Motor neuron (in vitro differentiated cells): ENCODE results near the gene FIBP. TPM values are rescaled to one million over a fixed set of nuclear protein-coding genes. Genes with fewer than 3 reads are reported as not detected.

Experiments used
- ATAC-seq, 8 experiments: fragments of 200-7000 bp; cut with Tn5 transposase; replicated peaks in 6 of 8; 2 replicates each; pipeline ENCODE4 v1.8.0; 2021; ENCODE audit warnings: mild to moderate bottlenecking in 8 of 8, moderate library complexity in 8 of 8
- H3K27ac ChIP-seq, 2 donors: fragments of 250-450 bp; sonication (Bioruptor Pico); 2 replicates each; pipeline ENCODE4 v1.9.0; 2021; ENCODE audit warnings: antibody characterized with exemption in 2 of 2, mild to moderate bottlenecking in 2 of 2, moderate library complexity in 1 of 2
- H3K4me1 ChIP-seq, 2 donors: fragments of 250-450 bp; sonication (Bioruptor Pico); replicated peaks in 1 of 2; 2 replicates each; pipeline ENCODE4 v1.6.1; 2021; ENCODE audit warnings: antibody characterized with exemption in 2 of 2, mild to moderate bottlenecking in 2 of 2, moderate library complexity in 1 of 2
- H3K4me3 ChIP-seq, 5 donors: fragments of 250-450 bp; sonication (Bioruptor Pico); 2 replicates each; pipeline ENCODE4 v1.9.0; 2021; ENCODE audit warnings: antibody characterized with exemption in 5 of 5, mild to moderate bottlenecking in 5 of 5, moderate library complexity in 4 of 5
- WGBS, 10 experiments: fragments of 450-650 bp; shearing (Covaris generic); methylation state at CpG; one replicate each; pipeline ENCODE4 v1.0.0; 2022; 5-methylcytosine and 5-hydroxymethylcytosine counted together
- in situ Hi-C, 9 experiments: fragments of 400-800 bp; cut with MboI; loops; one replicate each; pipeline ENCODE4 v1.15.0; 2021; ENCODE audit warnings: low sequenced_read_pairs in 9 of 9, low pct_unique_long_range_greater_than_20kb in 2 of 9; ENCODE audit not compliant: unreplicated experiment in 9 of 9
- total RNA-seq, 8 experiments: library from RNA; unstranded; fragments of 300-600 nt; gene quantifications; 2 replicates each; pipeline versions ENCODE4 v1.2.3 to v1.2.4, GENCODE V29; 2022

Gene FIBP
- total RNA-seq, 8 experiments from 2014 or later: 63.4 to 99.1 (median 84.6) TPM

DNA sequence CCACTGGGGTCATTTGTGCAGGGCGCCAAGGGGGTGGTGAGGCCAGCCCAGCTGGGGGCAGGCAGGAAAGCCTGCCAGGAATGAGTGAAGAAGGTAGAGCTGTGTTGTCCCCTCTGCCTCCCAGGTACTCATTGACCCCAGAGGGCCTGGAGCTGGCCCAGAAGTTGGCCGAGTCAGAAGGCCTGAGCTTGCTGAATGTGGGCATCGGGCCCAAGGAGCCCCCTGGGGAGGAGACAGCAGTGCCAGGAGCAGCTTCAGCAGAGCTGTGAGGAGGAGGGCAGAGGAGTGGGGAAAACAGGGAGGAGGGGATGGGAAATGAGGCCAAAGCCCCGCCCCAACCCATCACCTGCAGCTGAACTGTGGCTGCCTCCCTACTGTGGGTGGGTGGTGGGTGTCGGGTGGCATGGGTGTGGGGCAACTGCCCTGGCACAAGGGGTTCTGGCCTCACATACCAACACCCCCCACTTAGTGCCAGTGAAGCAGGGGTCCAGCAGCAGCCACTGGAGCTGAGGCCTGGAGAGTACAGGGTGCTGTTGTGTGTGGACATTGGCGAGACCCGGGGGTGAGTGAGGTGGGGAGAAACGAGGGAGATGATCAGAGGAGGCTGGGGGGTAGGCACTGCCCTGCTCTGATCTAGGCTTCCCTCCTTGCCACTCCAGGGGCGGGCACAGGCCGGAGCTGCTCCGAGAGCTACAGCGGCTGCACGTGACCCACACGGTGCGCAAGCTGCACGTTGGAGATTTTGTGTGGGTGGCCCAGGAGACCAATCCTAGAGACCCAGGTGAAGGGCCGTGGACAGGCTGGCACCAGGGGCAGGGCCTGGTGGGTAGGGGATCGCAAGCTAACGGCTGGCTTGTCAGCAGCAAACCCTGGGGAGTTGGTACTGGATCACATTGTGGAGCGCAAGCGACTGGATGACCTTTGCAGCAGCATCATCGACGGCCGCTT lies 25.1 kb downstream of the FIBP start:
- WGBS, 10 experiments: 96 to 100% (median 100%) methylated on average over 1 to 4 of the region's 24 CpGs; no CpG with 5 or more reads in 6 of the 10 experiments

DNA sequence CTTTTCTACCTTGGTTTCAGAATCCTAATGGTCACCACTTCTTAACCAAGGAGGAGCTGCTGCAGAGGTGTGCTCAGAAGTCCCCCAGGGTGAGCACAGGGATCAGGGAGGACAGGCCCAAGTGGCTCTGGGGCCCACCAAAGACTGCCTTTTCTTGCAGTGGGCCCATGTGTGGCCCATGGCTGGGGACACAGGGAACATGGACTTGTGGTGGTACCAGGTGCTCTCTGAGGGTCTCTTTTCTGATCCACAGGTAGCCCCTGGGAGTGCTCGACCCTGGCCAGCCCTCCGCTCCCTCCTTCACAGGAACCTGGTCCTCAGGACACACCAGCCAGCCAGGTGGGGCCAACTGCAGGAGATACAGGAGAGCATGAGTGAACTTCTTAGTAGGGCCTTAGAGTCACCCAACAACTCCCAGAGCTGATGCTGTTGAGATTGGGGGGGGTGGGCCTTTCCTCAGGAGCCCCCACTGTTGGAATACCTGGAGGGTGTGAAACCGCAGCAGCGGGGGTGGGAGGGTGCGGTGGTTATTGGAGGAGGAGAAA lies 26.0 kb downstream of the FIBP start:
- Histone ChIP-seq H3K4me1 (peaks cover 6 to 8% of the 10 kb centered on the region in 2 donors), H3K4me3 (no peak overlapping the region), H3K27ac (no peak overlapping the region)
- no peak for ATAC-seq
- WGBS, 10 experiments: 100% methylated on average over 1 to 3 of the region's 5 CpGs; no CpG with 5 or more reads in 8 of the 10 experiments
- in situ Hi-C loops: no loop called here

More for the DNA sequence above, 25.1 kb downstream of the FIBP start:
- no peak overlapping the region for H3K27ac ChIP-seq
- peaks cover 6 to 8% of the 10 kb centered on the region in 2 donors for H3K4me1 ChIP-seq
- H3K4me3 ChIP-seq: no peak overlapping the region
- no peak for ATAC-seq
- in situ Hi-C loops: no loop called here

DNA sequence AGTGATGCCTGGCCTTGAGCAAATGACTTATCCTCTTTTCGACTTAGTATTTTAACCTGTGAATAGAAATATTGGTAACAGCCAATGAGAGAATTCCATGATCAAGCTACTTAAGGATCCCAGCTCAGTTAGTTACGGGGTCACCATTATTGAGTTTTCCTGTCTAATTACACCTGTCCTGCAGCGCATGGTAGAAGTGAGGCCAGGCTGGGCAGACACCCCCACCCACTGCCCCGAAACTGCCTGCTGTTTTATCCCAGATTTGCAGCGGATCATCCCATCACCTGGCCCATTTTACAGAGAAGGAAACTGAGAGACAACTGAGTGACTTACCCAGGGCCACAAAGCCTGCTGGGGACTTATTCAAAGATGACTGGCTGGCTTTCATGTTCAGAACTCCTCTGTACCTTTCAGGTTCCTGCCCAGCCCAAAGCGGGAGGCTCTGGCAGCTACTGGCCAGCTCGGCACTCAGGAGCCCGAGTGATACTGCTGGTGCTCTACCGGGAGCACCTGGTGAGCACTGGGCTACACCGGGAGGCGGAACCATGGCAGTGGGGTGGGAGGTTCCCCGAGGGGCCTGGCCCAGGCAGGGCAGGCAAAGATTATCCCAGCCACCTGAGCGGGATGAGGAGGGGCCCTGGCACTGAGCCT lies 26.6 kb downstream of the FIBP start:
- H3K4me1 ChIP-seq: peaks cover 6% of the 10 kb centered on the region in 2 donors
- H3K4me3 ChIP-seq: peak overlapping the region; percentile 76 to 94 (median 88)
- ATAC-seq: no peak
- no peak overlapping the region for H3K27ac ChIP-seq
- WGBS, 10 experiments: 17 to 95% (median 79%) methylated on average over 1 to 12 of the region's 13 CpGs; no CpG with 5 or more reads in 4 of the 10 experiments
- in situ Hi-C loops: no loop called here

DNA sequence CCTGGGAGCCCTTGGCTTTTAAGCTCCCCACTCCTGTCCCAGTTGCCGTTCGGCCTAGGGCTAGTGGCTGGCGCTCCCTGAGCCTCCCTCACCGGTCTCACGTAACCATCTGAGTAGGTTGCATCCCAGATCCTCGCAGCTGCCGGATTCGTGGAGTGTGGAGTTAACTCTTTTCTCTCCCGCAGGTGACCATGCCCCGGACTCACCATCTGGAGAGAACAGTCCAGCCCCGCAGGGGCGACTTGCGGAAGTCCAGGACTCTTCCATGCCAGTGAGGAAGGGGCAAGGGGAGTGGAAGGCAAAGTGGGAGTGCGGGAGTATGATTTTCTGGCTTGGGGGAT lies 27.1 kb downstream of the FIBP start:
- in situ Hi-C loops: no loop called here
- no peak for ATAC-seq
- Histone ChIP-seq H3K27ac (peak overlapping the region; percentile 98), H3K4me1 (peaks cover 6 to 10% of the 10 kb centered on the region in 2 donors), H3K4me3 (peak overlapping the region; percentile 76 to 94 (median 88))
- WGBS, 10 experiments: 0 to 4% (median 0%) methylated on average over 2 to 8 of the region's 14 CpGs; no CpG with 5 or more reads in 5 of the 10 experiments

DNA sequence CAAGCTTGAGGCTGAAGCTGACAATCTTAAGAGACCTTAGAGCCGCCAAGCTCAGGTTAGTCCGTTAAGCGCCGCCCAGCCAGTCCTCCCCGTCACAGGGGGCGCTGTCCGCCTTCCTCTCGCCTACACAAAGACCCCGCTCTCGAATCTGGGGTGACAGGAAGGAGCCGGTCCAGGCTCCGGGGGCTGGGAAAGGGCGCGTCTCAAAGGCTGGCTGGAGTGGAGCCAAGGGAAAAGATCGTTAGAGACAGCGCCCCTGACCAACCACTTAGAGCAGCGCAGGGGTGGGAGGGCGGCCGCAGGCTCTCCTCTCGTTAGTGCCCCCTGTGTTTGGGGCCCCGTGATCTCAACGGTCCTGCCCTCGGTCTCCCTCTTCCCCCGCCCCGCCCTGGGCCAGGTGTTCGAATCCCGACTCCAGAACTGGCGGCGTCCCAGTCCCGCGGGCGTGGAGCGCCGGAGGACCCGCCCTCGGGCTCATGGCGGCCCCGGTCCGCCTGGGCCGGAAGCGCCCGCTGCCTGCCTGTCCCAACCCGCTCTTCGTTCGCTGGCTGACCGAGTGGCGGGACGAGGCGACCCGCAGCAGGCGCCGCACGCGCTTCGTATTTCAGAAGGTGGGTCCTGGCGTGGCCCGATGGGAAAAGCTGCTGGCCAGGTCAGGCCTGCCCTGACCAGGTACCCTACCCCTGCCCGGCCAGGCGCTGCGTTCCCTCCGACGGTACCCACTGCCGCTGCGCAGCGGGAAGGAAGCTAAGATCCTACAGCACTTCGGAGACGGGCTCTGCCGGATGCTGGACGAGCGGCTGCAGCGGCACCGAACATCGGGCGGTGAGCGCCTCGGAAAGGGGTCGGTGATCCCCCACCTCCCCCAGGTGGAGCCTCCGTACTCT lies 27.8 kb downstream of the FIBP start, which contains the start of gene MUS81:
MUS81 (plus strand) TSS at position 156 of the 887 bp plus-strand sequence; CDS start at position 477, 321 bp downstream.
- H3K4me1 ChIP-seq: peaks cover 6 to 12% of the 10 kb centered on the region in 2 donors
- peak; percentile 18 to 46 (median 30) for ATAC-seq
- WGBS, 10 experiments: 0 to 5% (median 0%) methylated on average over 5 to 30 of the region's 78 CpGs; no CpG with 5 or more reads in 2 of the 10 experiments

DNA sequence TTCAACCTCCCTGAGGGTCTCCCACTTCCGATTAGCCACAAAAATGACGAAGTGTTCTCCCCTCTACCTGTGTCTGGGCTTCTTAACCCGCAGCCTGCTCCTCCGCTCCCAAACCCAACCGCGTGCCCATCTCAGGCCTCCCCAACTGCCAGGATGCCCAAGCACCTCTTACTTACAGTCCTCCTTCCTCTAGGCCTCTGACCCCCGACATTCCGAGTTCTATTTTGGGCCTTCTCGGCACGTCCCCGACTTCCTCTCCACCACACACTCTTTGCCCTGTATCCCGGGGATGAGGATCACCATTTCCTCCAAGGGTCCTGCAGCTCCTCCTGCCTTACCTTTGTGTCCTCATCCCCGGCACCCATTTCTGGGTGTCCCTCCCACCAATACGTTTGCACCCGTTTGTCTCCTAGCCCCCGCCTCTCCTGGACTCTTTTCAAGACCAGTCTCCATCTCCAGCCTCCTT lies 28.4 kb downstream of the FIBP start:
- peak in 6 of 8 experiments; percentile 0 to 1 (median 0) for ATAC-seq
- H3K4me1 ChIP-seq: peaks cover 6 to 12% of the 10 kb centered on the region in 2 donors
- in situ Hi-C loops: no loop called here

More for the DNA sequence above, 27.8 kb downstream of the FIBP start, which contains the start of gene MUS81:
- Histone ChIP-seq H3K27ac (peak within 1 kb of the TSS; percentile 98), H3K4me3 (peak within 1 kb of the TSS; percentile 76 to 94 (median 88))
- in situ Hi-C loops: no loop called here

DNA sequence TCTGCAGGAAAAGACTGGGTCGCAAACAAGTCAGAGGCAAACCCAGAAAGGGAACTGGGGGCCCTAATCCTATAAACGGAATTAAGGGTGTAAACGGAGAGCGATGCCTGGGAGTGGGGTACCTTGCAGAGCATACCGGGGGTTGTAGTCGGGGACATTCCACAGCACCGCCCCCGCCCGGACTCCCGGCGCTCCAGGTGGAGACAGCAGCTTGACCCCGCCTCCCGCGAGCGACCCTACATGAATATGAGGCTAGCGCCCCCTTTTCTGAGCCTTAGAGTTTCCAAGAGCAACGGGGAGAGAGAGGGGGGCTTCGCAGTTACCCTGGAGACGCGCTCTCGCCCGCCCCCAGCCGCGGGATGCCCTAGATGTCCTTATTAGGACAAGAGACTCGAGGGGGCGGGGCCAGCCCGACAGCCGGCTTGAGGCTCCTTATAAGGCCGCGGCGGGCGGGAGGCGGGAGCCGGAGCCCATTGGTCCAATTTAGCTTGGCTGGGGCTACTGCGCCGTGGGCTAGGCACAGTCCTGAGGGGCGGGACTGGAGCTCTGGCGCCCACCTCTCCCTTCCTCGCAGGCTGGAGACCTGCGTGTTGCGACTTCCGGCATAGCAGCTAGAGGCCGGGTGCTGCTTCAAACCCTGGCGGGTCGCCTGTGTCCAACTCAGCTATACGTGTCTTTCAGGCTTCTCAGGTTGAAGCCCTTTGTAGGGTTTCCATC lies 29.0 kb downstream of the FIBP start:
- Histone ChIP-seq H3K4me3 (peak overlapping the region; percentile 76 to 94 (median 88)), H3K4me1 (peaks cover 6 to 12% of the 10 kb centered on the region in 2 donors), H3K27ac (peak overlapping the region; percentile 98)
- in situ Hi-C loops: no loop called here
- 0% methylated on average over 1 to 13 of the region's 46 CpGs; no CpG with 5 or more reads in 3 of the 10 experiments for WGBS, 10 experiments
- peak; percentile 34 to 75 (median 71) for ATAC-seq

More for the DNA sequence above, 28.4 kb downstream of the FIBP start:
- peak overlapping the region; percentile 76 to 94 (median 88) for H3K4me3 ChIP-seq
- H3K27ac ChIP-seq: peak overlapping the region; percentile 98
- 0 to 2% (median 0%) methylated on average over 1 to 13 of the region's 16 CpGs; no CpG with 5 or more reads in 4 of the 10 experiments for WGBS, 10 experiments

DNA sequence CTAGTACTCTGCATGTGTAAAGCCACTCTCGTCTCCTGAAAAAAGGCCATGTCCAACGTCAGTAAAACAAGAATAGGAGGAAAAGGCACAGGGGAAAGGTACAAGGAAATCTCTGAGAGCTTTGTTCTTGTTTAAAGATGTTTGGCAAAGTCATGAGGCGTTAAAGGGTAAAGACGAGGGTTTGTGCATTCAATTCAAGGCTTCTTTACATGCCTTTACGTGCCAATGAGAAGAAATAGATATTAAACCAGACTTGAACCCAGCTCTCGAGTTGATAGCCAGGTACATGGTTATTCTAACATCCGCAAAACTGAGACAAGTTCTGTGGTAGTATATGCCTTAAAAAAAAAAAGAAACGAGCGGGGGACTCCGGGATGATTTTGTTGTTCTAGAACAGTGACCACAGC lies 29.6 kb downstream of the FIBP start:
- H3K27ac ChIP-seq: peak overlapping the region; percentile 98
- peak overlapping the region; percentile 76 to 94 (median 88) for H3K4me3 ChIP-seq
- no peak for ATAC-seq
- WGBS, 10 experiments: 0 to 13% (median 0%) methylated on average over 2 to 10 of the region's 10 CpGs
- in situ Hi-C loops: no loop called here
- peaks cover 6 to 12% of the 10 kb centered on the region in 2 donors for H3K4me1 ChIP-seq

DNA sequence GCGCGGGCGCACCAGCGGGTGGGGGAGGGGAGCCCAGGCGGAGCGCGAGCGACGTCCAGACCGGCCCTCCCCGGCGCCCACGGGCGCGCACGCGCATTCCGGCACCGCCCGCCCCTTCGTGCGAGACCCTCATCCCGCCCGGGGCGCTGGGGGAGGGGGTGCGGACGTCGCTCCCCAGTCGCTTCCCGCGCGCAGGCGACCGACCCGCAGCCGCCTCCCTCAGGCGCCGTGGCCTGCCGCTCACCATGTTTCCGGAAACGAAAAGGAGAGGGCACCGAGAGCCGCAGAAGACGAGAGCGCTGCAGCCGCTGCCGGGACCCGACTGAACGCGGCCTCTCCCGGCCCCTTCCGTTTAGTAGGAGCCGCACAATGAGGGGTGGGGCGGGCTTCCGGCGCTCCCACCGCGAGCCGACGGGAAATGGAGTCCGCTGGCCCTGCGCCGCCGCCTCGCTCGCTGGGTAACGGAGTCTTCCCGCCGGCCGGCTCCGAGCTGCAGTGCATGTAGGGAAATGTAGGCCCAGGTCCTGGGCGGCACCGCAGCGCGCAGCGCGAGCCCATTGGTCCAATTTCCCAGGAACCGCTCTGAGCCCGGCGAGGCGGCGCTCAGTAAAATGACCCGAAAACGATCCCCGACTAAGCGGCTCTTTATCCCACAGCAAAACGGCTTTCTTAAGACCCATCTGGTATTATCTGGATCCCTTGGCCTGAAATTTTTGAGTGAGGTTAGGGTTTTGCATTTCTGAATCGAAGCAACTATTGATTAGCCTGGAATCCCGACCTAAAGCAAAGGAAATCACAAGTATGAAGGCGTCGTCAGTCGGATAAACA lies 30.2 kb downstream of the FIBP start, which contains the start of gene CFL1:
CFL1 (minus strand) TSS at position 328 of the 828 bp plus-strand sequence; CDS start at position 247, 81 bp downstream.
- peak; percentile 25 to 70 (median 63) for ATAC-seq
- WGBS, 10 experiments: 0 to 3% (median 0%) methylated on average over 2 to 39 of the region's 92 CpGs

DNA sequence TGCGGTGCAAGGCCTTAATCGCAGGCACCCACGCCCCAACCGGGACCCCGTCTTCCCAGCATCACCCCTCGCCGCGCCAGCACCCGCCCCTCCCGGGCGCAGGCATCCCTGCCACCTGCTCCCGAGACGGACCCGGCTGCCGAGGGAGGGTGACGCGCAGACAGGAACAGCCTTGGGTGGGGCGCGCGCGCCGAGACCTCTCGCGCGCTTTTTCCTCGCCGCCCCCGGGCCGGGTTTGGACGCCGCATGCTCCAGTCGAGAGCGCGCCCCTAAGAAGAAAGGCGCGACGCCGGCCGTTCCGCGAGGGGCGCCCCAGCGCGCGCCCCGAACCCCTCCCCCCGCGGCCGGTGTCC lies 30.8 kb downstream of the FIBP start:
- no CpG with 5 or more reads among the region's 49 CpGs for WGBS, 10 experiments
- H3K27ac ChIP-seq: peak overlapping the region; percentile 97 to 98
- in situ Hi-C loops: no loop called here
- H3K4me1 ChIP-seq: peaks cover 6 to 12% of the 10 kb centered on the region in 2 donors
- peak overlapping the region; percentile 76 to 94 (median 88) for H3K4me3 ChIP-seq
- ATAC-seq: peak in 2 of 8 experiments; percentile 0 to 1

More for the DNA sequence above, 30.2 kb downstream of the FIBP start, which contains the start of gene CFL1:
- in situ Hi-C loops: no loop called here
- Histone ChIP-seq H3K27ac (peak within 1 kb of the TSS; percentile 98), H3K4me1 (peaks cover 6 to 12% of the 10 kb centered on the region in 2 donors), H3K4me3 (peak within 1 kb of the TSS; percentile 76 to 94 (median 88))
